ENCODE measurements around the gene ASMT.
A peak's percentile ranks its signal among the peaks of the same experiment; 100 is the strongest.
"Not testable (repeated sequence)": the region's sequence is repeated elsewhere in the genome, so short reads cannot be mapped to it uniquely, and the experiment has no call there.

Gene ASMT, protein sequence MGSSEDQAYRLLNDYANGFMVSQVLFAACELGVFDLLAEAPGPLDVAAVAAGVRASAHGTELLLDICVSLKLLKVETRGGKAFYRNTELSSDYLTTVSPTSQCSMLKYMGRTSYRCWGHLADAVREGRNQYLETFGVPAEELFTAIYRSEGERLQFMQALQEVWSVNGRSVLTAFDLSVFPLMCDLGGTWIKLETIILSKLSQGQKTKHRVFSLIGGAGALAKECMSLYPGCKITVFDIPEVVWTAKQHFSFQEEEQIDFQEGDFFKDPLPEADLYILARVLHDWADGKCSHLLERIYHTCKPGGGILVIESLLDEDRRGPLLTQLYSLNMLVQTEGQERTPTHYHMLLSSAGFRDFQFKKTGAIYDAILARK

DNA sequence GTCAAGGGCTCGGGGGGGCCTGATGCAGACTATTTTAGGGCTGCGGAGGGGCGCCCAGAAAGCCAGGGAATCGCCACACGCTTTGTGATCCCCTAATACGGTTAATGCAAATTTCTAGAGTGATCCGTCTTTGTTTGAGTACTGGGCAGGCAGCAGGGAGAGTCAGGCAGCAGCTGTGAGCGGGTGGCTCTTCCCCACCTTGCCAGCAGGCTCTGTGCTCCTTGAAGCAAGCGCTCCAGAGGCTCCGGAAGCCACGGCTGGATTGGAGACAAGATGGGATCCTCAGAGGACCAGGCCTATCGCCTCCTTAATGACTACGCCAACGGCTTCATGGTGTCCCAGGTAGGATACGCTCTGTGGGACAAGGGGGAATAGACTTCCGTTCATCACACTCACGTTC is at the start of gene ASMT:
Gene ASMT, plus strand, starts transcription at position 133 of the 400 bp plus-strand sequence. Its CDS starts 141 bp downstream, at position 274.
- DNase-seq (ENCODE audit: low read depth), result no peak

- DNase-seq (ENCODE audit: low read depth), result not testable (repeated sequence)
Measured at GRCh38 chrX:1574181-1574580, 40.7 kb upstream of the ASMT start.

DNA sequence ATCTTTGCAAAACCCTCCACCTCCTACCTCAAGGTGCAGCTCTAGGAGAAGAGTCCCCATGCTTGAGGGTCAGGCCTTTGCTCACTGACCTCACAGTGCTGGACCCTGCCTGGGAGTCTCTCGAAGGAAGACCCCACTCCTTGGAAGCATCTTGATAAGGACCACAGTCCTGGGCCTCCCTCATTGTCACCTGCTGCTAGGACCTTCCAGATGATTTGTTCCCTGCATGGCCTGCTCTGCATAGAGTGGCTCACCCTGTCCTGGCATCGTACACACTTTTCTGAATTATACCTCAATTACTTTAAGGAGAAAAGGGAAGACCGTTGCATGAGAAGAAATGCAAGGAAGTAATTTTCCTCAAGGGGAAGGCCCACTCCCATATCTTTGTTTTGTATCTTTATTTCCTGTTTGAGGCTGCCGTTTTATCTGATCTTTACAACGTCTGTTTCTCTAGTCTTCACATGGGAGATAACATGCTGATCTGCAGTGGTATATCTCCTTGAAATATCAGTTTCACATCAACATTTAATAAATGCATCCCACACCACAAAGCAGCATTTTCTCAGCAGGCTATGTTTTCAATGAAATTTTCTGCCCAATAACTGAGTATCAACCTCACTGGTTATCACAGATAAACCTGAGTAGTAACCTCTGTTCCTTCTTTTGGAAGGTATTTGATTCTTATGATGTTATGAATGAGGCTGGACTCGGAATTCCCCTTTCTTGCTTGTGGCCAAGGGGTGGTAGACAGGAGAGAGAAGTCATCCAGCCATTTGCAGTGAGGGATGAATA is 38.5 kb upstream of the ASMT start:
- DNase-seq (ENCODE audit: low read depth), result no peak

GRCh38 chrX:1577845-1578244 is 37.0 kb upstream of the ASMT start:
- no peak for DNase-seq (ENCODE audit: low read depth)

DNA sequence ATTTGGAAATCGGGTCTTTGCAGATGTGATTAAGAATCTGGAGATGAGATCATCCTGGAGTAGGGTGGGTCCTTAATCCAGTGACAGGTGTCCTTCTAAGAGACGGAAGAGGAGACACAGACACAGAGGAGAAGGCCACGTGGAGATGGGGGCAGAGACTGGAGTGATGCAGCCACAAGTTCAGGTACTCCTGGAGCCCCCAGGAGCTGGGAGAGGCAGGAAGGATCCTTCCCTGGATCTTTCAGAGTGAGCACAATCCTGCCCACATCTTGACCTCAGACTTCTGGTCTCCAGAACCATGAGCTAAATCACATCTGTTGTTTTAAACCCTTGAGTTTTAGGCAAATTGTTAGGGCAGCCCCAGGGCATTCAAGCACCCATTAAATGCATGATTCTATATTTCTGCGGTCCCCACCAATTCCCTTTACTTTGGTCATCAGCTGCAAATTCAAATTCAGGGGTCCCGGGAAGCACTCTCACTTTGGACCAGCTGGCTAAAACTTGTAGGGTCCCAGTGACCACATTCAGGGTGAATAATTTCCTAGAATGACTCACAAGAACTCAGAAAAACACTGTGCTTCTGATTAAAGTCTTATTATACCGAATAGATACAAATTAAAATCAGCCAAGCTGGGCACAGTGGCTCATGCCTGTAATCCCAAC is 36.2 kb upstream of the ASMT start:
- DNase-seq (ENCODE audit: low read depth), result no peak

DNA sequence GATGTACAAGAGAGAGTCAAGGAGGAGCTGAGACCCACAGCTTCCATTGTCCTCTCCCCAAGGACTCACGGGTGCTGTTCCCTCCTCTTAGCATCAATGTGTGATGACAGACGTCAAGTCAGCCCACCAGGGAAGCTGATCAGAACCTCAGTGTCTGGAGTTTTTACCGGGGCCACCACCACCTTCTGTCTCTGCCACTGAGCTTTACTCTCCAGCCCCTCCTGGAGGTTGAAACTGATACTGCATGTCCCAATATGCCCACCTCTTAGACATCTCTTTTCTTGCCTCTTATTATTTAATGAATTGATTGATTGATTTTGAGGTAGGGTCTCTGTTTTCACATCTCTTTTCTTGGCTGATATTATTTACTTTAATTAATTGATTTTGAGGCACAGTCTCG is 33.7 kb upstream of the ASMT start:
- DNase-seq (ENCODE audit: low read depth), result peak; percentile 68

DNA sequence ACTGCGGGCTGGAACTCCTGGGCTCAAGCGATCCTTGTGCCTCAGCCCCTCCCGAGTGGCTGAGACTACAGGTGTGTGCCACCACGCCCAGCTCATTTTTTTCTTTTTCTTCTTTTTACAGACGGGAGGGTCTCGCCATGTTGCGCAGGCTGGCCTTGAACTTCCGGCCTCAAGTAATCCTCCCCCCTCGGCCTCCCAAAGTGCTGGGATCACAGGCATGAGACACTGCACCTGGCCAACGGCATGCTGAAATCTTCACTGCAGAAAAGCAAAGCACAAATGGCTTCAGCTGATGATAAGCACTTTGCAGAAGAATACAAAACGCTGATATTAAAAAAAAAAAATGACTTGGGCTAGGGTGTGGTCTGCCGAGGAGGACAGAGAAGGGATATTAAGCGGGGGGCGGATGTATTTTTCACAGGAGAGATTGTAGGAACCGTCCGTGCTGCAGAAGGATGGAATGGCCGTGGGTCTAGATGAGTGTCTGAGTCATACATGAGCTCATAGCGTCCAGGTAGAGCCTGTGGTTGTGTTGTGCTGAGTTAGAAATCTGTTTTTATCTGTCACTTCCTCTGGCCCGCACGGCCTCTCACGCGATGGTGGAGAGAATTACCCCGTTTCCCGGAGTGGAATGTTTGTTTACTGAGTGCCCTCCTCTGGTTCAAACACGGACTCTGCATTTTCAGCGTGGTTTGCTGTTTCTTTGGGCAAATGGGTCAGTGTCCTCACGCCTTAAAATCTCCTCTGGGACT is 32.0 kb upstream of the ASMT start:
- peak; percentile 59 for DNase-seq (ENCODE audit: low read depth)

DNA sequence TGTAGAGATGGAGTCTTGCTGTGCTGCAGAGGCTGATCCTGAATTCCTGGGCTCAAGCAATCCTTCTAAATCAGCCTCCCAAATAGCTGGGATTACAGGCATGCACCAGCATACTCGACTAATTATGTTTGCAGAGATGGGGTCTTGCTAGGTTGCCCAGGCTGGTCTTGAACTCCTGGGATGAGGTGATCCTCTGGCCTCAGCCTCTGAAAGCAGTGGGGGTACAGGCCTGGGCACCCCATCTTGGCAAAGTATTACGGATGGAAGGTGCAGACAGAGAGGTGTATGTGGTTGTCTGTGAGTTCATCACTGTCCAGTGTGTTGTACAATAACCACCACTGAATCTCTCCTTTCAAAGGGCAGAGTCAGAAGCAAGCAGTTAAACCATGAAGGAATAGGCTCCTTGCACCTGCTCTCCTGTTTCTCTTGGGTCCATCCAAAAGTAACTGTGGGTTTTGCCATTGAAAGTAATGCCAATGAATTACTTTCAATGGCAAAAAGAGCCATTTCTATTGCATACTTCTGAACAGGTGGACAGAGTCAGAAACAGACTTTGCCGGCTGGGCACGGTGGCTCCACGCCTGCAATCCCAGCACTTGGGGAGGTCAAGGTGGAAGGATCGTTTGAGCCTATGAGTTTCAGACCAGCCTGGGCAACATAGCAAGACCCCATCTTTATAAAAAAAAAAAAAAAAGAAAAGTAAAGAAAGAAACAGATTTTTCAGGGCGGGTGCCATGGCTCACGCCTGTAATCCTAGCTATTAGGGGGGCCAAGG is 30.4 kb upstream of the ASMT start:
- DNase-seq (ENCODE audit: low read depth), result no peak

- peak; percentile 21 for DNase-seq (ENCODE audit: low read depth)
Measured at GRCh38 chrX:1587161-1587560, 27.7 kb upstream of the ASMT start.

GRCh38 chrX:1589356-1590130 is 25.3 kb upstream of the ASMT start:
- DNase-seq (ENCODE audit: low read depth), result no peak

- DNase-seq (ENCODE audit: low read depth), result peak; percentile 93
Measured at GRCh38 chrX:1591102-1591862, 23.6 kb upstream of the ASMT start, which contains the start of gene AKAP17A. Gene AKAP17A, plus strand, starts transcription at chrX:1591604. Its CDS starts 1,859 bp downstream, at chrX:1593463.

DNA sequence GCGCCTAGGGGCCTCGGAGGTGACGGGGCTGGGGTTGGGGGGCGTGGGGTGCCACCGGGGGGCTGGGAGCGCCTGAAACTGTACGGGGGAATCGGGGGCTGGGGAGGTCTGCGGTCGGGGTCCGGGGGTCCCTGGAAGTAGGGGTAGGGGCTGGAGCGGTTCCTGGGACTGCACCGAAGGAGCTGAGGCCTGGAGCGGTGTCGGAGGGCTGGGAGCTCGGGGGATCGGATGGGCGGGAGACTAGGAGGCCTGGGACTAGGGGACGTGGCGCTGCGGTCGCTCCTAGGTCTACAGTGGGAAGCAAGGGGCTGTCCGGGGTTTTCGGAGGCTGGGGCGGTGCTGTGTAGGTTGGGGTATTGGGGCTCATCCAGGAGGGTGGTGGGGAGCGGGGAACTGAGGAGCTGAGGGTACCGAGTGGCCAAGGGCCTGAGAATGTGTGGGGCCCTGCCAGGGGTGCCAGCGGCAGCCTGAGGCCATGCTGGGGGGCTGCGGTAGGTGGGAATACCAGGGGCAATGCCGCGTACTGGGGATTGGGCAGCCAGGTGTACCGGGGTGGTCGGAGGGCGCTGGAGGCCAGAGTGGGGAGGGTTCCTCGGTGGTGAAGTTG is 22.9 kb upstream of the ASMT start:
- peak; percentile 25 for DNase-seq (ENCODE audit: low read depth)

- peak; percentile 41 for DNase-seq (ENCODE audit: low read depth)
Measured at GRCh38 chrX:1592470-1593142, 22.3 kb upstream of the ASMT start.

GRCh38 chrX:1593286-1594271 is 21.3 kb upstream of the ASMT start:
- DNase-seq (ENCODE audit: low read depth), result no peak

DNA sequence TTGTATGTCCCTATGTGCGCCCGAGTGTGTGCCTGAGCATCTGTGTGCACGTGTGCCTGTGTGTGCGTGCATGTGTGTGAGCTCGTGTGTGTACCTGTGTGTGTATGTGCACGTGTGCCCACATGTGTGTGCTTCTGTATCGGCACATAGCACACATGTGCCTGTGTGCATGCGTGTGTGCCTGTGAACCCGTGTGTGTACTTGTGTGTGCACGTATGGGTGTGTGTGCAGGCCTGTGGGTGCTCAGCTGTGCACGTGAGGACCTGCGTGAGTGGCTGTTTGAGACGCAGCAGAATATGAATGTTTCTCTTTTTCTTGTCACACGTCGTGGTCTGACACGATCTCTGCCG is 19.2 kb upstream of the ASMT start:
- no peak for DNase-seq (ENCODE audit: low read depth)

DNA sequence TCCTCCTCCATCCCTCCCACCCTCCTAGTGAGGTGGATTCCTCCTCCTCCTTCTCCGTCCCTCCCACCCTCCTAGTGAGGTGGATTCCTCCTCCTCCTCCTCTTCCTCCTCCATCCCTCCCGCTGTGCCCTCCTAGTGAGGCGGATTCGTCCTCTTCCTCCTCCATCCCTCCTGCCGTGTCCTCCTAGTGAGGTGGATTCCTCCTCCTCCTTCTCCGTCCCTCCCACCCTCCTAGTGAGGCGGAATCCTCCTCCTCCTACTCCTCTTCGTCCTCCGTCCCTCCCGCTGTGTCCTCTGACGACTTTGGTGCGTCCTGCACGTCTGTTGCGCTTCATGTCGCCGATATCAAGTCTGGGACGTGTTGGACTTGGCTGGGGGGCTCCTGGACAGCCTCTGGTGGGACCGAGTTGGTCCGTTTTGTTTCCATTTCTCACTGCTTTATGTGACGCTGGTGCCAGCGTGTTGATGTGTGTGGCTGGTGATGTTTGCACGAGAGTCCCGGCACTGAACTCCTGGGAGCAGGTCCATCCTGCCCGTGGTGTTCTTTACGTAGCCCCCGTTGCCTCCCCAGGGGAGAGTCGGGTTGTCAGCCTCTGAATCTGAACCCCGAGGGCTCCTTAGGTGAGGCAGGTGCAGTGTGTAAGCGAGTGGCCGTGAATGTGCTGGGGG is 18.0 kb upstream of the ASMT start:
- DNase-seq (ENCODE audit: low read depth), result no peak
